ENCODE measurements around the gene EPS15.

- TF ChIP-seq, protein P1, sequence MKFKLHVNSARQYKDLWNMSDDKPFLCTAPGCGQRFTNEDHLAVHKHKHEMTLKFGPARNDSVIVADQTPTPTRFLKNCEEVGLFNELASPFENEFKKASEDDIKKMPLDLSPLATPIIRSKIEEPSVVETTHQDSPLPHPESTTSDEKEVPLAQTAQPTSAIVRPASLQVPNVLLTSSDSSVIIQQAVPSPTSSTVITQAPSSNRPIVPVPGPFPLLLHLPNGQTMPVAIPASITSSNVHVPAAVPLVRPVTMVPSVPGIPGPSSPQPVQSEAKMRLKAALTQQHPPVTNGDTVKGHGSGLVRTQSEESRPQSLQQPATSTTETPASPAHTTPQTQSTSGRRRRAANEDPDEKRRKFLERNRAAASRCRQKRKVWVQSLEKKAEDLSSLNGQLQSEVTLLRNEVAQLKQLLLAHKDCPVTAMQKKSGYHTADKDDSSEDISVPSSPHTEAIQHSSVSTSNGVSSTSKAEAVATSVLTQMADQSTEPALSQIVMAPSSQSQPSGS (CRISPR knock-in tag; IDR thresholded peaks at IDR 0.05), result no peak
- TF ChIP-seq ESRRB (CRISPR knock-in tag; IDR thresholded peaks at IDR 0.05; ENCODE audit: borderline replicate concordance) (no peak), ZNF512 (tag; IDR thresholded peaks at IDR 0.05) (no peak), TAF1 (IDR thresholded peaks at IDR 0.05; ENCODE audit: control insufficient read depth, extremely low read depth, insufficient read depth, low read length, severe bottlenecking) (no peak), PHF21A (IDR thresholded peaks at IDR 0.05; ENCODE audit: borderline replicate concordance, low read depth) (no peak), ZNF830 (CRISPR knock-in tag; IDR thresholded peaks at IDR 0.05) (no peak)
These were observed 3.0 kb downstream of the EPS15 start for GRCh38 chr1:51515982-51516648.

Measured in K562 (cell line).